T1000 (cell line): ENCODE data around the gene SARS1.

Source experiments
- DNase-seq: peaks from one replicate; lab custom pipeline; 2025; ENCODE audit warnings: mixed read lengths; lab: John Stamatoyannopoulos, UW

The SARS1 gene

GRCh38 chr1:109228167-109228566 lies 14.4 kb downstream of the SARS1 start:
- no peak for DNase-seq

GRCh38 chr1:109229531-109230127 lies 15.9 kb downstream of the SARS1 start:
- no peak for DNase-seq

GRCh38 chr1:109231066-109231465 lies 17.3 kb downstream of the SARS1 start:
- DNase-seq: no peak

- DNase-seq: no peak
Measured at GRCh38 chr1:109235137-109235536, 21.4 kb downstream of the SARS1 start.

- DNase-seq: no peak
Measured at GRCh38 chr1:109237512-109237911, 23.8 kb downstream of the SARS1 start.

- no peak for DNase-seq
Measured at GRCh38 chr1:109238382-109238781, 24.7 kb downstream of the SARS1 start.

GRCh38 chr1:109239047-109239408 lies 25.3 kb downstream of the SARS1 start:
- DNase-seq: no peak

- DNase-seq: no peak
Measured at GRCh38 chr1:109239409-109240068, 25.8 kb downstream of the SARS1 start.

- DNase-seq: peak; percentile 50
Measured at GRCh38 chr1:109240158-109241152, 26.7 kb downstream of the SARS1 start.

GRCh38 chr1:109241344-109241743 lies 27.6 kb downstream of the SARS1 start:
- no peak for DNase-seq

- no peak for DNase-seq
Measured at GRCh38 chr1:109241841-109242345, 28.2 kb downstream of the SARS1 start.

- no peak for DNase-seq
Measured at GRCh38 chr1:109242387-109242786, 28.7 kb downstream of the SARS1 start.

GRCh38 chr1:109243221-109243620 lies 29.5 kb downstream of the SARS1 start:
- no peak for DNase-seq

- DNase-seq: no peak
Measured at GRCh38 chr1:109243860-109244552, 30.3 kb downstream of the SARS1 start.

GRCh38 chr1:109246141-109246551 lies 32.4 kb downstream of the SARS1 start:
- DNase-seq: no peak

GRCh38 chr1:109247401-109248365 lies 34.0 kb downstream of the SARS1 start:
- DNase-seq: no peak

- DNase-seq: no peak
Measured at GRCh38 chr1:109248444-109248796, 34.7 kb downstream of the SARS1 start.

- peak; percentile 30 for DNase-seq
Measured at GRCh38 chr1:109248797-109249629, 35.3 kb downstream of the SARS1 start, which contains the start of gene CELSR2. Gene CELSR2, plus strand, starts transcription at chr1:109249539. Its CDS starts 541 bp downstream, at chr1:109250080.

- DNase-seq: no peak
Measured at GRCh38 chr1:109249654-109250401, 36.1 kb downstream of the SARS1 start.
